ENCODE results near the gene CES1.

- TF ChIP-seq POLR2A (IDR thresholded peaks at IDR 0.05) (no peak), CTCF (IDR thresholded peaks at IDR 0.05) (no peak)
Measured at GRCh38 chr16:55868137-55868536, 35.2 kb upstream of the CES1 start.

Measured in thyroid gland (tissue), 4 donors.